Measurements from ENCODE around the gene FCGR2B. TPM values are rescaled to one million over a fixed set of nuclear protein-coding genes. Genes with fewer than 3 reads are reported as not detected.
"Not testable (repeated sequence)": the region's sequence is repeated elsewhere in the genome, so short reads cannot be mapped to it uniquely, and the experiment has no call there.

The FCGR2B gene
- total RNA-seq: 31.9 TPM
- long read RNA-seq, transcript FCGR2B-201 (7 exons, 1,440 nt): major isoform, 5 of 14 reads
- long read RNA-seq, partial matches to known transcripts: 5 of 14 reads
- long read RNA-seq, other reads (novel, unspliced or antisense): 4 of 14 reads

- intact Hi-C loops (cut with DNase I); H3K4me3 ChIP-seq; DNase-seq; H3K36me3 ChIP-seq; H3K9me3 ChIP-seq; H3K27ac ChIP-seq; H3K4me1 ChIP-seq; H3K27me3 ChIP-seq (ENCODE audit: low read depth): not testable (repeated sequence)
- ATAC-seq: peak; percentile 46 to 74
Observed at GRCh38 chr1:161662684-161663339, at the start of gene FCGR2B. TSS of gene FCGR2B (plus strand) at chr1:161663143. CDS start at chr1:161663242, 99 bp downstream.

GRCh38 chr1:161616417-161616816, 46.5 kb upstream of the FCGR2B start:
- H3K27me3 ChIP-seq (ENCODE audit: low read depth); DNase-seq; ATAC-seq; H3K4me1 ChIP-seq; intact Hi-C loops (cut with DNase I); H3K4me3 ChIP-seq; H3K27ac ChIP-seq; H3K9me3 ChIP-seq; H3K36me3 ChIP-seq: not testable (repeated sequence)

GRCh38 chr1:161618517-161618916, 44.4 kb upstream of the FCGR2B start:
- DNase-seq; H3K4me1 ChIP-seq; H3K4me3 ChIP-seq; H3K27ac ChIP-seq; H3K27me3 ChIP-seq (ENCODE audit: low read depth); intact Hi-C loops (cut with DNase I); H3K36me3 ChIP-seq; ATAC-seq; H3K9me3 ChIP-seq: not testable (repeated sequence)

- ATAC-seq; H3K4me1 ChIP-seq; intact Hi-C loops (cut with DNase I); H3K9me3 ChIP-seq; H3K27me3 ChIP-seq (ENCODE audit: low read depth); H3K27ac ChIP-seq; H3K36me3 ChIP-seq; H3K4me3 ChIP-seq; DNase-seq: not testable (repeated sequence)
Observed at GRCh38 chr1:161620399-161620798, 42.5 kb upstream of the FCGR2B start.

GRCh38 chr1:161621181-161622000, 41.6 kb upstream of the FCGR2B start:
- H3K36me3 ChIP-seq; H3K27me3 ChIP-seq (ENCODE audit: low read depth); H3K4me1 ChIP-seq; H3K9me3 ChIP-seq; intact Hi-C loops (cut with DNase I): not testable (repeated sequence)
- H3K27ac ChIP-seq: peak overlapping the region; percentile 50
- H3K4me3 ChIP-seq: peak overlapping the region; percentile 44
- ATAC-seq (peak; percentile 81 to 89), DNase-seq (peak; percentile 69)

GRCh38 chr1:161622054-161622453, 40.9 kb upstream of the FCGR2B start:
- H3K9me3 ChIP-seq; H3K4me1 ChIP-seq; intact Hi-C loops (cut with DNase I); DNase-seq; H3K27me3 ChIP-seq (ENCODE audit: low read depth); H3K36me3 ChIP-seq; H3K27ac ChIP-seq: not testable (repeated sequence)
- peak overlapping the region; percentile 44 for H3K4me3 ChIP-seq
- peak; percentile 67 to 72 for ATAC-seq

- H3K4me3 ChIP-seq; intact Hi-C loops (cut with DNase I); H3K36me3 ChIP-seq; H3K9me3 ChIP-seq; H3K4me1 ChIP-seq; H3K27me3 ChIP-seq (ENCODE audit: low read depth); ATAC-seq; H3K27ac ChIP-seq; DNase-seq: not testable (repeated sequence)
Observed at GRCh38 chr1:161623401-161624051, 39.4 kb upstream of the FCGR2B start.

GRCh38 chr1:161624605-161625004, 38.3 kb upstream of the FCGR2B start:
- ATAC-seq; H3K27ac ChIP-seq; intact Hi-C loops (cut with DNase I): not testable (repeated sequence)

GRCh38 chr1:161626445-161627146, 36.3 kb upstream of the FCGR2B start:
- H3K4me1 ChIP-seq; H3K4me3 ChIP-seq; DNase-seq; H3K27ac ChIP-seq; H3K36me3 ChIP-seq; H3K9me3 ChIP-seq; H3K27me3 ChIP-seq (ENCODE audit: low read depth); intact Hi-C loops (cut with DNase I): not testable (repeated sequence)
- peak in 1 of 2 donors; percentile 41 for ATAC-seq

More at GRCh38 chr1:161624605-161625004, 38.3 kb upstream of the FCGR2B start:
- not testable (repeated sequence) for H3K36me3 ChIP-seq; H3K27me3 ChIP-seq (ENCODE audit: low read depth); H3K9me3 ChIP-seq; H3K4me3 ChIP-seq; H3K4me1 ChIP-seq; DNase-seq

GRCh38 chr1:161630128-161630742, 32.7 kb upstream of the FCGR2B start:
- DNase-seq; ATAC-seq; H3K27ac ChIP-seq; H3K36me3 ChIP-seq; H3K4me3 ChIP-seq; H3K9me3 ChIP-seq; intact Hi-C loops (cut with DNase I); H3K27me3 ChIP-seq (ENCODE audit: low read depth); H3K4me1 ChIP-seq: not testable (repeated sequence)
